H1 (cell line): ENCODE data around the gene KLHDC8A. TPM values are rescaled to one million over a fixed set of nuclear protein-coding genes. Genes with fewer than 3 reads are reported as not detected.

Experiments used
- CTCF ChIA-PET: fragments of 300-600 bp; sonication (Branson Sonifier 250); formaldehyde crosslinking; loops from one replicate; lab custom pipeline; 2021; ENCODE audit not compliant: partially characterized antibody; lab: Charles Lee
- POLR2A ChIA-PET: fragments of 300-600 bp; sonication (Branson Sonifier 250); formaldehyde crosslinking; loops from one replicate; lab custom pipeline; 2021; ENCODE audit warnings: inconsistent platforms; ENCODE audit not compliant: partially characterized antibody; lab: Charles Lee
- DNase-seq, 2 experiments: peaks; one replicate each; pipeline versions ENCODE4 v3.0.0 to v3.0.0-alpha.2; 2010 to 2022; ENCODE audit warnings: low spot score in 2 of 2, low read depth in 1 of 2, mixed read lengths in 1 of 2
- FAIRE-seq: peaks from 2 replicates; lab custom pipeline; 2011; peaks lifted over from hg19 to GRCh38; lab: Jason Lieb, UNC
- H2AFZ ChIP-seq: 2 replicates; pipeline ENCODE4 v1.8.1; 2012; ENCODE audit warnings: low read length, inconsistent platforms
- H2AK5ac ChIP-seq: 2 replicates; pipeline ENCODE4 v1.6.1; 2013; ENCODE audit warnings: low read depth, low read length
- H2BK120ac ChIP-seq: replicated peaks from 2 replicates; pipeline ENCODE3; 2013; ENCODE audit warnings: low read depth, low read length, inconsistent platforms
- H2BK12ac ChIP-seq: 2 replicates; pipeline ENCODE4 v1.6.1; 2013; ENCODE audit warnings: low read depth, low read length
- H2BK15ac ChIP-seq: 2 replicates; pipeline ENCODE4 v1.6.1; 2013; ENCODE audit warnings: low read length
- H2BK20ac ChIP-seq: 2 replicates; pipeline ENCODE4 v1.6.1; 2013; ENCODE audit warnings: low read length
- H2BK5ac ChIP-seq: 2 replicates; pipeline ENCODE4 v1.6.1; 2013; ENCODE audit warnings: low read depth, low read length
- H3K14ac ChIP-seq: 2 replicates; pipeline ENCODE4 v1.6.1; 2013; ENCODE audit warnings: inconsistent platforms; ENCODE audit not compliant: insufficient read length
- H3K18ac ChIP-seq: 2 replicates; pipeline ENCODE4 v1.6.1; 2013; ENCODE audit warnings: low read length; ENCODE audit errors: extremely low read depth
- H3K23ac ChIP-seq: 2 replicates; pipeline ENCODE4 v1.6.1; 2013; ENCODE audit warnings: inconsistent platforms; ENCODE audit not compliant: insufficient read length
- H3K23me2 ChIP-seq: 2 replicates; pipeline ENCODE4 v1.6.1; 2013; ENCODE audit warnings: low read depth, low read length
- H3K27ac ChIP-seq: 2 replicates; pipeline ENCODE4 v1.6.1; 2011; ENCODE audit warnings: low read depth, low read length, inconsistent platforms
- H3K27me3 ChIP-seq, 4 experiments: replicated peaks in 1 of 4; 1 replicate in 1 of 4; 2 replicates in 3 of 4; pipeline versions ENCODE4 v1.6.1 to v1.8.1; 2011 to 2013; ENCODE audit warnings: low read length in 3 of 4, mild to moderate bottlenecking in 3 of 4, inconsistent platforms in 2 of 4, mixed read lengths in 2 of 4, moderate library complexity in 1 of 4; ENCODE audit not compliant: control insufficient read depth in 3 of 4, insufficient read depth in 3 of 4; ENCODE audit errors: extremely low read depth in 1 of 4
- H3K36me3 ChIP-seq, 4 experiments: 2 replicates each; pipeline versions ENCODE4 v1.6.1 to v1.8.1; 2011 to 2013; ENCODE audit warnings: mild to moderate bottlenecking in 4 of 4, low read length in 3 of 4, moderate library complexity in 2 of 4, control low read depth in 1 of 4, inconsistent platforms in 1 of 4; ENCODE audit not compliant: insufficient read depth in 4 of 4, control insufficient read depth in 2 of 4
- H3K4ac ChIP-seq: replicated peaks from 2 replicates; pipeline ENCODE3; 2013; ENCODE audit warnings: low read length, low read depth, mixed read lengths, inconsistent platforms; ENCODE audit not compliant: insufficient read length
- H3K4me1 ChIP-seq, 4 experiments: replicated peaks in 1 of 4; 1 replicate in 1 of 4; 2 replicates in 3 of 4; pipeline versions ENCODE4 v1.6.1 to v1.8.1; 2011 to 2013; ENCODE audit warnings: low read length in 3 of 4, inconsistent platforms in 2 of 4, mixed read lengths in 1 of 4; ENCODE audit not compliant: insufficient read depth in 4 of 4, control insufficient read depth in 3 of 4
- H3K4me2 ChIP-seq, 2 experiments: 2 replicates each; pipeline versions ENCODE4 v1.6.1 to v1.8.1; 2011 to 2013; ENCODE audit warnings: low read depth in 2 of 2, low read length in 2 of 2, control low read depth in 1 of 2, inconsistent platforms in 1 of 2, mild to moderate bottlenecking in 1 of 2; ENCODE audit not compliant: insufficient read depth in 1 of 2
- H3K4me3 ChIP-seq, 4 experiments: fragments of 200-600, 300-600 bp in 1 of 4; sonication (generic), shearing (Covaris generic), sonication (Bioruptor Twin) in 1 of 4; 2 replicates each; pipeline versions ENCODE4 v1.5.1 to v1.8.1; 2011 to 2016; ENCODE audit warnings: low read length in 4 of 4, low read depth in 3 of 4, control low read depth in 2 of 4, inconsistent platforms in 2 of 4, mild to moderate bottlenecking in 2 of 4, mixed read lengths in 1 of 4, moderate library complexity in 1 of 4; ENCODE audit not compliant: insufficient read depth in 2 of 4; ENCODE audit errors: extremely low read depth in 1 of 4
- H3K56ac ChIP-seq: replicated peaks from 2 replicates; pipeline ENCODE3; 2013; ENCODE audit warnings: low read depth, mild to moderate bottlenecking, mixed read lengths, low read length, inconsistent platforms; ENCODE audit not compliant: insufficient read length
- H3K79me1 ChIP-seq: 2 replicates; pipeline ENCODE4 v1.6.1; 2013; ENCODE audit warnings: low read depth, low read length, control low read depth
- H3K79me2 ChIP-seq, 2 experiments: 2 replicates each; pipeline versions ENCODE4 v1.6.1 to v1.8.1; 2012 to 2013; ENCODE audit warnings: low read length in 2 of 2, mild to moderate bottlenecking in 2 of 2, inconsistent platforms in 1 of 2; ENCODE audit not compliant: insufficient read depth in 2 of 2, control insufficient read depth in 1 of 2
- H3K9ac ChIP-seq, 4 experiments: replicated peaks in 1 of 4; 1 replicate in 1 of 4; 2 replicates in 3 of 4; pipeline versions ENCODE4 v1.6.1 to v1.8.1; 2011 to 2013; ENCODE audit warnings: low read depth in 3 of 4, low read length in 3 of 4, control low read depth in 2 of 4, mild to moderate bottlenecking in 2 of 4, moderate library complexity in 2 of 4, inconsistent platforms in 1 of 4; ENCODE audit errors: extremely low read depth in 1 of 4
- H3K9me3 ChIP-seq, 2 experiments: 2 replicates each; pipeline versions ENCODE4 v1.6.1 to v1.8.1; 2012 to 2013; ENCODE audit warnings: mild to moderate bottlenecking in 2 of 2, moderate library complexity in 2 of 2, control low read depth in 1 of 2, inconsistent platforms in 1 of 2, low read depth in 1 of 2, low read length in 1 of 2, mixed read lengths in 1 of 2; ENCODE audit not compliant: insufficient read depth in 2 of 2
- H4K20me1 ChIP-seq, 2 experiments: replicated peaks in 1 of 2; 2 replicates each; pipeline versions ENCODE3 to v1.8.1; 2011 to 2013; ENCODE audit warnings: inconsistent platforms in 2 of 2, low read length in 2 of 2, mild to moderate bottlenecking in 1 of 2; ENCODE audit not compliant: insufficient read depth in 2 of 2, control insufficient read depth in 1 of 2
- H4K5ac ChIP-seq: 2 replicates; pipeline ENCODE4 v1.6.1; 2013; ENCODE audit warnings: low read length, low read depth, mixed read lengths, inconsistent platforms; ENCODE audit not compliant: insufficient read length
- H4K8ac ChIP-seq: 2 replicates; pipeline ENCODE4 v1.8.0; 2013; ENCODE audit warnings: mild to moderate bottlenecking, moderate library complexity, low read length, inconsistent platforms; ENCODE audit not compliant: insufficient read depth; ENCODE audit errors: extremely low read depth
- H4K91ac ChIP-seq: replicated peaks from 2 replicates; pipeline ENCODE3; 2013; ENCODE audit warnings: low read length, mixed read lengths, inconsistent platforms; ENCODE audit not compliant: insufficient read length
- BACH1 ChIP-seq: IDR thresholded peaks from 2 replicates; pipeline ENCODE4 v1.6.1; 2012; ENCODE audit warnings: low read length, improper control_type of control experiment
- FOSL1 ChIP-seq: IDR thresholded peaks from 2 replicates; pipeline ENCODE4 v1.6.1; 2011; ENCODE audit warnings: mild to moderate bottlenecking, low read depth, low read length, moderate library complexity; ENCODE audit not compliant: insufficient read depth
- GABPA ChIP-seq: IDR thresholded peaks from 2 replicates; pipeline ENCODE4 v1.6.1; 2011; ENCODE audit warnings: mild to moderate bottlenecking, low read length, moderate library complexity, borderline replicate concordance; ENCODE audit not compliant: insufficient read depth
- POLR2AphosphoS5 ChIP-seq: IDR thresholded peaks from 2 replicates; pipeline ENCODE4 v1.6.1; 2011; ENCODE audit warnings: low read depth, low read length
- RFX5 ChIP-seq: IDR thresholded peaks from 2 replicates; pipeline ENCODE4 v1.6.1; 2011; ENCODE audit warnings: low read depth, low read length, improper control_type of control experiment, borderline replicate concordance
- RNF2 ChIP-seq: fragments of 200-900, 300-1000 bp; sonication (generic); IDR thresholded peaks from 2 replicates; pipeline ENCODE4 v1.7.1; 2016; ENCODE audit warnings: borderline replicate concordance, low read depth, mild to moderate bottlenecking, antibody characterized with exemption, low read length; ENCODE audit not compliant: poor library complexity, severe bottlenecking; ENCODE audit errors: missing control alignments
- SUZ12 ChIP-seq: fragments of 200-600 bp; sonication (generic); IDR thresholded peaks from 2 replicates; pipeline ENCODE4 v1.6.1; 2012; ENCODE audit warnings: mild to moderate bottlenecking, inconsistent platforms, low read length, moderate library complexity, mixed read lengths
- WGBS, 2 experiments: shearing (Covaris generic) in 1 of 2; methylation state at CpG; one replicate each; pipeline versions ENCODE4 v1.1.6 to v1.1.7; 2013 to 2015; ENCODE audit warnings: low lambda C conversion rate in 2 of 2, mixed read lengths in 2 of 2, inconsistent platforms in 1 of 2, low coverage in 1 of 2, missing lambda C conversion rate in 1 of 2; ENCODE audit not compliant: insufficient replicate concordance in 2 of 2, insufficient coverage in 1 of 2, insufficient read length in 1 of 2; ENCODE audit errors: extremely low coverage in 1 of 2, missing lambda C conversion rate in 1 of 2; 5-methylcytosine and 5-hydroxymethylcytosine counted together
- polyA plus RNA-seq, 7 experiments: library from polyadenylated mRNA; depleted of rRNA in 3 of 7; stranded (reverse) in 5 of 7; unstranded in 2 of 7; fragments of >200 nt in 5 of 7; fragments of 200-250 nt in 2 of 7; gene quantifications; 1 replicate in 5 of 7; 2 replicates in 1 of 7; 4 replicates in 1 of 7; pipeline versions ENCODE4 v1.2.1 to v1.2.3, GENCODE V29; 2011 to 2013; ENCODE audit warnings: missing spikeins in 2 of 7, mixed read lengths in 2 of 7
- total RNA-seq: library from RNA; stranded (reverse); fragmentation: NEBNext Ultra II Directional; extraction: Animal tissue kit (Norgen Biotek cat#: 25700); gene quantifications from 2 replicates; pipeline ENCODE4 v1.2.1, GENCODE V29; 2021

KLHDC8A gene
- total and polyA plus RNA-seq, 2 of the 8 experiments (the other 6 are each of a cell fraction or from before 2014, with no cell fraction given) = 1.9 to 3.4 TPM

GRCh38 chr1:205310976-205311704 is 45.6 kb downstream of the KLHDC8A start:
- H2AK5ac ChIP-seq = no peak overlapping the region
- H4K20me1 ChIP-seq = peaks cover 5 to 14% of the 10 kb centered on the region in 2 experiments
- H2BK20ac ChIP-seq = no peak overlapping the region
- ChIA-PET CTCF (interaction anchor here (1.1 to 67.1 kb wide), 6 partner anchors 11 to 281 kb away, joined by 3 to 2424 read pairs (median 8); partner anchors contain the start of gene NUAK2), POLR2A (interaction anchor here (1.0 to 7.5 kb wide), 6 partner anchors 9 to 224 kb away, joined by 3 to 124 read pairs (median 4); partner anchors contain the start of gene NUAK2)
- no peak overlapping the region for H4K91ac ChIP-seq
- peaks cover 19 to 59% of the 10 kb centered on the region in 2 experiments for H3K79me2 ChIP-seq
- 89% methylated on average over 8 of the region's 8 CpGs; no CpG with 5 or more reads in 1 of the 2 experiments for WGBS, 2 experiments
- no peak overlapping the region for H3K18ac ChIP-seq
- no peak overlapping the region for H3K27ac ChIP-seq
- H3K56ac ChIP-seq = no peak overlapping the region
- H3K23ac ChIP-seq = no peak overlapping the region
- FAIRE-seq (no peak), DNase-seq (no peak)
- no peaks in the 10 kb centered on the region for H3K27me3 ChIP-seq
- no peak overlapping the region for H2BK120ac ChIP-seq
- H3K9ac ChIP-seq = no peak overlapping the region
- H3K4me1 ChIP-seq = peaks cover 14 to 31% (median 25%) of the 10 kb centered on the region in 4 experiments
- H2AFZ ChIP-seq = no peak overlapping the region
- no peak overlapping the region for H3K14ac ChIP-seq
- no peak overlapping the region for H2BK15ac ChIP-seq
- no peak overlapping the region for H4K8ac ChIP-seq
- H3K4ac ChIP-seq = no peak overlapping the region
- H3K79me1 ChIP-seq = peaks cover 29% of the 10 kb centered on the region
- H3K23me2 ChIP-seq = no peaks in the 10 kb centered on the region; the same call in 1 of the 2 replicates
- H3K36me3 ChIP-seq = peaks cover 38 to 59% (median 55%) of the 10 kb centered on the region in 4 experiments
- H2BK12ac ChIP-seq = no peak overlapping the region
- H4K5ac ChIP-seq = no peak overlapping the region
- no peaks in the 10 kb centered on the region for H3K9me3 ChIP-seq
- H3K4me3 ChIP-seq = no peak overlapping the region
- no peak overlapping the region for H2BK5ac ChIP-seq
- TF ChIP-seq SUZ12 (no peak), POLR2AphosphoS5 (no peak), GABPA (no peak), FOSL1 (no peak), BACH1 (no peak), RNF2 (no peak), RFX5 (no peak)
- TF ChIP-seq, all 59 proteins: peak for 0
- H3K4me2 ChIP-seq = no peak overlapping the region; a peak in 1 of 4 replicates
